ENCODE results near the gene ABHD17C. TPM values are rescaled to one million over a fixed set of nuclear protein-coding genes. Genes with fewer than 3 reads are reported as not detected.

Gene ABHD17C
- total RNA-seq, 1 experiment from 2014 or later, result 10.3 TPM

DNA sequence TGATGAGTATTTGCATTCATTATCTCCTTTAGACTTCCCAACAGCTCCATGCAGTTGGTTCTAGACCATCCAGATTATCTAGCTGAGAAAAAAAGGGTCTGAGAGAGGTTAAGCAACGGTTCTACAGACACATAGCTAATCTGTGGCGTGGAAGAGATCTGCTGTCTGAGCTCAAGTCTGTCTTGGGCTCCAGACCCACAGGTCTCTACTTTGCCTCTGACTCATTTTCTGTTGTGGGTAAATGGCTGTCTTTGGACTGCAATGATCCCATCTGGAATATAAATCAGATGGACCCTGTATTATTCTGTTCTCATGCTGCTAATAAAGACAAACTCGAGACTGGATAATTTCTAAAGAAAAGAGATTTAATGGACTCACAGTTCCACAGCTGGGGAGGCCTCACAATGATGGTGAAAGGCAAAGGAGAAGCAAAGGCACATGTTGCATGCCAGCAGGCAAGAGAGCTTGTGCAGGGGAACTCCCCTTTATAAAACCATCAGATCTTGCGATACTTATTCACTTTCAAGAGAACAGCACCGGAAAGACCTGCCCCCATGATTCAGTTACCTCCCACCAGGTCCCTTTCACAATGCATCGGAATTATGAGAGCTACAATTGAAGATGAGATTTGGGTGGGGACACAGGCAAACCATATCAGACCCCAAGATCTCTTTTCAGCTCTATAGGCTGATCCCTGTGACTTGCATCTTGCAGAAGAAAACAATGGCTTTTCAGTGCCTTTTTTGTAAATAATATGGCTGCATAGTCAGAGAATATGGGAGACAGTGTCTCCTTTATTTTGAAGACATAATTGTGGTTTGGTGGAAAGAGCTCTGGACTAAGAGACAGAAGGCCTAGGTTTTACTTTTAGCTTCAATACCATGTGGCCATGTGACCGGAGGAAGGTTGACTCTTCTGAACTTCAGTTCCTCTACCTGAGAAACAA is 108.7 kb downstream of the ABHD17C start:
- no TSS peak for BruUV-seq (replicated peaks)
- H3K27me3 ChIP-seq (ENCODE audit: low read length), result no peaks in the 10 kb centered on the region
- POLR2A ChIA-PET (ENCODE audit: unreplicated experiment), result no interaction called here

DNA sequence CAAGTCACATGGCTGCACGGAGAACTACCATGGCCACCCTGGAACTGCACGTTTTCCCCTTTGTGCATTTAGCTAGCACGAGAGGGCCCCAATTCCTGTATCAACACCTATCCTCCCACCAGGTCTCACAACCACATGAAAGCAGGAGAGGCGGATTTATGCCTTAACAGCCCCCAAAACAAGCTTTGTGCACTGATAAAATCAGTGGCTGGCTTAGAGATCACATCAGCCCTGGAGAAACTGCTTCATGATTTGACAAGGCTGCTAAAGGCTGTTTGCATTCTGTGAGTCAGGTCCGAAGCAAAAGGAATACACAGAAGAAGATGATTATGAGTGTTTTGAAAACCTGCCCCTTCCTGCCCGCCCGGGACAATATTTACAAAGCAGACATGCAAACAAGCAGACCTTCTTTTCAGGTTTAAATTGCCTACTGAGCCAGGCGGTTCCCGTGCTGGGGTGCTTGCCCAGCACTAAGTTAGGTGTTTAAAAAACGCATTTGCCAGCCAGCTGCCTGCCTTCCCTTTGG is 109.9 kb downstream of the ABHD17C start:
- no peaks in the 10 kb centered on the region for H3K27me3 ChIP-seq (ENCODE audit: low read length)
- ChIA-PET CTCF (interaction anchor here (0.9 kb wide), 1 partner anchor 26 kb away, joined by 4 read pairs; the partner anchor contains the start of gene CEMIP), POLR2A (ENCODE audit: unreplicated experiment) (interaction anchor here (0.6 kb wide), 2 partner anchors 72 to 158 kb away, joined by 3 read pairs; no protein-coding TSS in a partner anchor)
- peak overlapping the region; percentile 9; the same call in 1 of the 2 replicates for H3K4me3 ChIP-seq (ENCODE audit: low read length)
- peaks cover 9% of the 10 kb centered on the region for H3F3A ChIP-seq (ENCODE audit: low read length, unreplicated experiment)
- H3K9ac ChIP-seq (ENCODE audit: low read length), result peak overlapping the region; percentile 63
- peak overlapping the region; percentile 92 for H3K27ac ChIP-seq (ENCODE audit: low read length)
- H3K4me2 ChIP-seq (ENCODE audit: low read length), result peak overlapping the region; percentile 81
- no TSS peak for BruUV-seq (replicated peaks)
- H3K36me3 ChIP-seq (ENCODE audit: low read depth, low read length), result no peaks in the 10 kb centered on the region
- H4K20me1 ChIP-seq (ENCODE audit: low read length), result no peaks in the 10 kb centered on the region
- H3K79me2 ChIP-seq (ENCODE audit: low read length), result no peaks in the 10 kb centered on the region
- TF ChIP-seq EZH2phosphoT487 (IDR thresholded peaks at IDR 0.05; ENCODE audit: borderline replicate concordance, low read length) (peak; percentile 68), EZH2 (IDR thresholded peaks at IDR 0.05; ENCODE audit: low read length, unreplicated experiment) (no peak)
- TF ChIP-seq, protein P1, sequence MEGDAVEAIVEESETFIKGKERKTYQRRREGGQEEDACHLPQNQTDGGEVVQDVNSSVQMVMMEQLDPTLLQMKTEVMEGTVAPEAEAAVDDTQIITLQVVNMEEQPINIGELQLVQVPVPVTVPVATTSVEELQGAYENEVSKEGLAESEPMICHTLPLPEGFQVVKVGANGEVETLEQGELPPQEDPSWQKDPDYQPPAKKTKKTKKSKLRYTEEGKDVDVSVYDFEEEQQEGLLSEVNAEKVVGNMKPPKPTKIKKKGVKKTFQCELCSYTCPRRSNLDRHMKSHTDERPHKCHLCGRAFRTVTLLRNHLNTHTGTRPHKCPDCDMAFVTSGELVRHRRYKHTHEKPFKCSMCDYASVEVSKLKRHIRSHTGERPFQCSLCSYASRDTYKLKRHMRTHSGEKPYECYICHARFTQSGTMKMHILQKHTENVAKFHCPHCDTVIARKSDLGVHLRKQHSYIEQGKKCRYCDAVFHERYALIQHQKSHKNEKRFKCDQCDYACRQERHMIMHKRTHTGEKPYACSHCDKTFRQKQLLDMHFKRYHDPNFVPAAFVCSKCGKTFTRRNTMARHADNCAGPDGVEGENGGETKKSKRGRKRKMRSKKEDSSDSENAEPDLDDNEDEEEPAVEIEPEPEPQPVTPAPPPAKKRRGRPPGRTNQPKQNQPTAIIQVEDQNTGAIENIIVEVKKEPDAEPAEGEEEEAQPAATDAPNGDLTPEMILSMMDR (conservative IDR thresholded peaks at IDR 0.05; ENCODE audit: low read depth, low read length), result no peak
- DNase-seq (peak; percentile 85), ATAC-seq (peak; percentile 78)
- H3K9me3 ChIP-seq (ENCODE audit: low read length), result no peaks in the 10 kb centered on the region
- intact Hi-C loops (cut with micrococcal nuclease), result loop anchor here (1.0 to 2.0 kb wide), 3 partner anchors 25 to 47 kb away; no protein-coding TSS in a partner anchor
- peaks cover 54% of the 10 kb centered on the region for H3K4me1 ChIP-seq (ENCODE audit: insufficient read depth, low read length)
- H3K9me2 ChIP-seq (replicated peaks; ENCODE audit: low read length), result 0 out of 2 replicates have a peak, but pooled peaks cover 2% of the 10 kb centered on the region
- peak overlapping the region; percentile 36 for H2AFZ ChIP-seq (ENCODE audit: low read length)

More for the DNA sequence above, 108.7 kb downstream of the ABHD17C start:
- Histone ChIP-seq H3K4me2 (ENCODE audit: low read length) (peak overlapping the region; percentile 81; the same call in 1 of the 2 replicates), H3K79me2 (ENCODE audit: low read length) (no peaks in the 10 kb centered on the region), H3K4me3 (ENCODE audit: low read length) (no peak overlapping the region), H3K4me1 (ENCODE audit: insufficient read depth, low read length) (peaks cover 49% of the 10 kb centered on the region), H3F3A (ENCODE audit: low read length, unreplicated experiment) (peaks cover 9% of the 10 kb centered on the region), H2AFZ (ENCODE audit: low read length) (no peak overlapping the region), H3K27ac (ENCODE audit: low read length) (peak overlapping the region; percentile 92), H3K9me2 (replicated peaks; ENCODE audit: low read length) (0 out of 2 replicates have a peak, but pooled peaks cover 2% of the 10 kb centered on the region), H3K9ac (ENCODE audit: low read length) (peak overlapping the region; percentile 63; the same call in 1 of the 2 replicates), H4K20me1 (ENCODE audit: low read length) (no peaks in the 10 kb centered on the region), H3K9me3 (ENCODE audit: low read length) (no peaks in the 10 kb centered on the region), H3K36me3 (ENCODE audit: low read depth, low read length) (no peaks in the 10 kb centered on the region)
- intact Hi-C loops (cut with micrococcal nuclease), result loop anchor here (2.0 kb wide), 1 partner anchor 39 kb away; no protein-coding TSS in a partner anchor
- ATAC-seq (no peak), DNase-seq (no peak)
- CTCF ChIA-PET, result no interaction called here
- TF ChIP-seq EZH2phosphoT487 (IDR thresholded peaks at IDR 0.05; ENCODE audit: borderline replicate concordance, low read length) (no peak), EZH2 (IDR thresholded peaks at IDR 0.05; ENCODE audit: low read length, unreplicated experiment) (no peak)
- TF ChIP-seq, protein P1 (conservative IDR thresholded peaks at IDR 0.05; ENCODE audit: low read depth, low read length), result no peak

Other genes with a start within 250 kb of the ABHD17C start
- 3.1 and 4.0 TPM in 2 replicates for gene CEMIP, start 84.1 kb downstream of the ABHD17C start, total RNA-seq (2014; rRNA removed)

Data from PC-3 (cell line).